ENCODE measurements around the gene ZNF664. TPM values are rescaled to one million over a fixed set of nuclear protein-coding genes. Genes with fewer than 3 reads are reported as not detected.

ZNF664 gene
- total RNA-seq, 1 donor from 2014 or later, result 67.6 TPM

- H2AFZ ChIP-seq (ENCODE audit: low read depth, low read length), result no peak overlapping the region
- H3K79me2 ChIP-seq (ENCODE audit: insufficient read depth, low read length), result no peaks in the 10 kb centered on the region
- H3K27ac ChIP-seq (ENCODE audit: low read depth, low read length), result no peak overlapping the region
- no peak for DNase-seq (ENCODE audit: low read depth)
- H3K4me3 ChIP-seq (ENCODE audit: insufficient read depth, low read depth, low read length), result no peak overlapping the region
- H4K20me1 ChIP-seq (ENCODE audit: insufficient read depth, low read length), result no peaks in the 10 kb centered on the region
- Mint-ChIP-seq H3K36me3 (ENCODE audit: low read depth, unreplicated experiment) (no peaks in the 10 kb centered on the region), H3K27me3 (ENCODE audit: low read depth, unreplicated experiment) (no peaks in the 10 kb centered on the region), H3K4me1 (ENCODE audit: low read depth, unreplicated experiment) (peaks cover 36% of the 10 kb centered on the region), H3K9me3 (ENCODE audit: unreplicated experiment) (no peaks in the 10 kb centered on the region), H3K27ac (ENCODE audit: unreplicated experiment) (no peak overlapping the region), H3K4me3 (ENCODE audit: unreplicated experiment) (no peak overlapping the region)
- no peak for FAIRE-seq
- no peaks in the 10 kb centered on the region for H3K27me3 ChIP-seq (ENCODE audit: insufficient read depth, low read length)
- no peaks in the 10 kb centered on the region for H3K9me3 ChIP-seq (ENCODE audit: insufficient read depth, low read depth, low read length)
- no peak overlapping the region for H3K4me2 ChIP-seq (ENCODE audit: low read length)
- peaks cover 40% of the 10 kb centered on the region for H3K4me1 ChIP-seq (ENCODE audit: insufficient read depth, low read length)
- H3K9ac ChIP-seq (ENCODE audit: low read length), result no peak overlapping the region
- TF ChIP-seq EZH2 (IDR thresholded peaks at IDR 0.05; ENCODE audit: insufficient read depth, low read length), result no peak
- TF ChIP-seq, protein P1, sequence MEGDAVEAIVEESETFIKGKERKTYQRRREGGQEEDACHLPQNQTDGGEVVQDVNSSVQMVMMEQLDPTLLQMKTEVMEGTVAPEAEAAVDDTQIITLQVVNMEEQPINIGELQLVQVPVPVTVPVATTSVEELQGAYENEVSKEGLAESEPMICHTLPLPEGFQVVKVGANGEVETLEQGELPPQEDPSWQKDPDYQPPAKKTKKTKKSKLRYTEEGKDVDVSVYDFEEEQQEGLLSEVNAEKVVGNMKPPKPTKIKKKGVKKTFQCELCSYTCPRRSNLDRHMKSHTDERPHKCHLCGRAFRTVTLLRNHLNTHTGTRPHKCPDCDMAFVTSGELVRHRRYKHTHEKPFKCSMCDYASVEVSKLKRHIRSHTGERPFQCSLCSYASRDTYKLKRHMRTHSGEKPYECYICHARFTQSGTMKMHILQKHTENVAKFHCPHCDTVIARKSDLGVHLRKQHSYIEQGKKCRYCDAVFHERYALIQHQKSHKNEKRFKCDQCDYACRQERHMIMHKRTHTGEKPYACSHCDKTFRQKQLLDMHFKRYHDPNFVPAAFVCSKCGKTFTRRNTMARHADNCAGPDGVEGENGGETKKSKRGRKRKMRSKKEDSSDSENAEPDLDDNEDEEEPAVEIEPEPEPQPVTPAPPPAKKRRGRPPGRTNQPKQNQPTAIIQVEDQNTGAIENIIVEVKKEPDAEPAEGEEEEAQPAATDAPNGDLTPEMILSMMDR (IDR thresholded peaks at IDR 0.05; ENCODE audit: insufficient read depth, low read depth, low read length), result no peak
- no peaks in the 10 kb centered on the region for H3K36me3 ChIP-seq (ENCODE audit: insufficient read depth, low read length)
Observed at GRCh38 chr12:124027753-124028554, 54.9 kb downstream of the ZNF664 start.

- Histone ChIP-seq H3K9me3 (ENCODE audit: insufficient read depth, low read depth, low read length) (no peaks in the 10 kb centered on the region), H4K20me1 (ENCODE audit: insufficient read depth, low read length) (no peaks in the 10 kb centered on the region), H2AFZ (ENCODE audit: low read depth, low read length) (no peak overlapping the region), H3K27ac (ENCODE audit: low read depth, low read length) (no peak overlapping the region), H3K36me3 (ENCODE audit: insufficient read depth, low read length) (no peaks in the 10 kb centered on the region), H3K4me1 (ENCODE audit: insufficient read depth, low read length) (peaks cover 40% of the 10 kb centered on the region), H3K4me3 (ENCODE audit: insufficient read depth, low read depth, low read length) (no peak overlapping the region), H3K79me2 (ENCODE audit: insufficient read depth, low read length) (no peaks in the 10 kb centered on the region), H3K27me3 (ENCODE audit: insufficient read depth, low read length) (no peaks in the 10 kb centered on the region), H3K4me2 (ENCODE audit: low read length) (no peak overlapping the region), H3K9ac (ENCODE audit: low read length) (no peak overlapping the region)
- Mint-ChIP-seq H3K9me3 (ENCODE audit: unreplicated experiment) (no peaks in the 10 kb centered on the region), H3K27ac (ENCODE audit: unreplicated experiment) (no peak overlapping the region), H3K4me3 (ENCODE audit: unreplicated experiment) (no peak overlapping the region), H3K36me3 (ENCODE audit: low read depth, unreplicated experiment) (no peaks in the 10 kb centered on the region), H3K27me3 (ENCODE audit: low read depth, unreplicated experiment) (no peaks in the 10 kb centered on the region), H3K4me1 (ENCODE audit: low read depth, unreplicated experiment) (peaks cover 36% of the 10 kb centered on the region)
- no peak for FAIRE-seq
- TF ChIP-seq, protein P1 (IDR thresholded peaks at IDR 0.05; ENCODE audit: insufficient read depth, low read depth, low read length), result no peak
- no peak for TF ChIP-seq EZH2 (IDR thresholded peaks at IDR 0.05; ENCODE audit: insufficient read depth, low read length)
- no peak for DNase-seq (ENCODE audit: low read depth)
Observed at GRCh38 chr12:124028555-124028925, 55.5 kb downstream of the ZNF664 start.

GRCh38 chr12:124030008-124030407 is 57.0 kb downstream of the ZNF664 start:
- H3K27me3 Mint-ChIP-seq (ENCODE audit: low read depth, unreplicated experiment), result no peaks in the 10 kb centered on the region
- TF ChIP-seq, protein P1 (IDR thresholded peaks at IDR 0.05; ENCODE audit: insufficient read depth, low read depth, low read length), result no peak
- TF ChIP-seq EZH2 (IDR thresholded peaks at IDR 0.05; ENCODE audit: insufficient read depth, low read length), result no peak
- H3K9ac ChIP-seq (ENCODE audit: low read length), result peak overlapping the region; percentile 46
- H3K4me1 ChIP-seq (ENCODE audit: insufficient read depth, low read length), result peaks cover 31% of the 10 kb centered on the region
- H3K27ac ChIP-seq (ENCODE audit: low read depth, low read length), result peak overlapping the region; percentile 52
- peak overlapping the region; percentile 88 for H3K27ac Mint-ChIP-seq (ENCODE audit: unreplicated experiment)
- no peaks in the 10 kb centered on the region for H3K36me3 Mint-ChIP-seq (ENCODE audit: low read depth, unreplicated experiment)
- DNase-seq (ENCODE audit: low read depth) (no peak), FAIRE-seq (no peak)
- H3K4me3 Mint-ChIP-seq (ENCODE audit: unreplicated experiment), result no peak overlapping the region
- H3K79me2 ChIP-seq (ENCODE audit: insufficient read depth, low read length), result no peaks in the 10 kb centered on the region
- no peak overlapping the region for H3K4me3 ChIP-seq (ENCODE audit: insufficient read depth, low read depth, low read length)
- peaks cover 34% of the 10 kb centered on the region for H3K4me1 Mint-ChIP-seq (ENCODE audit: low read depth, unreplicated experiment)
- no peaks in the 10 kb centered on the region for H4K20me1 ChIP-seq (ENCODE audit: insufficient read depth, low read length)
- no peaks in the 10 kb centered on the region for H3K9me3 ChIP-seq (ENCODE audit: insufficient read depth, low read depth, low read length)
- peak overlapping the region; percentile 61 for H3K4me2 ChIP-seq (ENCODE audit: low read length)
- no peaks in the 10 kb centered on the region for H3K9me3 Mint-ChIP-seq (ENCODE audit: unreplicated experiment)
- no peaks in the 10 kb centered on the region for H3K27me3 ChIP-seq (ENCODE audit: insufficient read depth, low read length)
- no peaks in the 10 kb centered on the region for H3K36me3 ChIP-seq (ENCODE audit: insufficient read depth, low read length)
- H2AFZ ChIP-seq (ENCODE audit: low read depth, low read length), result no peak overlapping the region

Data from astrocyte (in vitro differentiated cells and primary cell).